HG03354 (cell line): ENCODE data around the gene MBD3L3.
"Not testable (repeated sequence)": the region's sequence is repeated elsewhere in the genome, so short reads cannot be mapped to it uniquely, and the experiment has no call there.

Source experiments
- ATAC-seq: cut with Tn5 transposase; IDR thresholded peaks from one replicate; pipeline ENCODE4 v1.9.1; 2021; ENCODE audit warnings: mild to moderate bottlenecking; ENCODE audit not compliant: unreplicated experiment, poor library complexity, severe bottlenecking

Gene MBD3L3

DNA sequence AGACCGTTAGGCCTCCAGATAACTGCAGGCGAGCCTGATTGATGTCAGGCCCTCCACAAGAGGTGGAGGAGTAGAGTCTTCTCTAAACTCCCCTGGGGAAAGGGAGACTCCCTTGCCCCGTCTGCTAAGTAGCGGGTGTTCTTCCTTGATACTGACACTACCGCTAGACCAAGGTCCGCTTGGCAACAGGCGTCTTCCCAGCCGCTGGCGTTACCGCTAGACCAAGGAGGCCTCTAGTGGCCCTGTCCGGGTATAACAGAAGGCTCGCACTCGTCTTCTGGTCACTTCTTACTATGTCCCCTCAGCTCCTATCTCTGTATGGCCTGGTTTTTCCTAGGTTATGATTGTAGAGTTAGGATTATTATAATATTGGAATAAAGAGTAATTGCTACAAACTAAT is 8.6 kb upstream of the MBD3L3 start:
- ATAC-seq: not testable (repeated sequence)

DNA sequence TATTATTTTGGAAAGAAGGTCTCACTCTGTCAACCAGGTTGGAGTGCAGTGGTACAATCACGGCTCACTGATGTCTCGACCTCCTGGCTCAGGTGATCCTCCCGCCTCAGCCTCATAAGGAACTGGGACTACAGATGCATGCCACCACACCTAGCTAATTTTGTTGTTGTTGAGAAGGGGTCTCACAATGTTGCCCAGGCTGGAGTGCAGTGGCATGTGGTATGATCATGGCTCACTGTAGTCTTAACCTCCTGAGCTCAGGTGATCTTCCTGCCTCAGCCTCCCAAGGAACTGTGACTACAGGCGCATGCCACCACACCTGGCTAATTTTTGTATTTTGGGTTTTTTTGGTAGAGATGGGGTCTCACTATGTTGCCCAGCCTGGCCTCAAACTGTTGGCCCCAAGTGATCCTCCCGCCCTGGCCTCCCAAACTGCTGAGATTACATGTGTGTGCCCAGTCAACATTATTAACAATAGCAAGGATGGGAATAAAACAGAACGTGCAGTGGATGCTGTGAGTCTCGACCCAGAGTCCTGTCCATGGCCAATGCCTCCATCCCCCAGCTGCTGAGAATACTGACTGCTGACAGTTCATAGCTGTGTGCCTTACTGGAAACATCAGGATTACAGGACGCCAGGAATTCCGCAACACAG is 5.4 kb upstream of the MBD3L3 start:
- no peak for ATAC-seq

DNA sequence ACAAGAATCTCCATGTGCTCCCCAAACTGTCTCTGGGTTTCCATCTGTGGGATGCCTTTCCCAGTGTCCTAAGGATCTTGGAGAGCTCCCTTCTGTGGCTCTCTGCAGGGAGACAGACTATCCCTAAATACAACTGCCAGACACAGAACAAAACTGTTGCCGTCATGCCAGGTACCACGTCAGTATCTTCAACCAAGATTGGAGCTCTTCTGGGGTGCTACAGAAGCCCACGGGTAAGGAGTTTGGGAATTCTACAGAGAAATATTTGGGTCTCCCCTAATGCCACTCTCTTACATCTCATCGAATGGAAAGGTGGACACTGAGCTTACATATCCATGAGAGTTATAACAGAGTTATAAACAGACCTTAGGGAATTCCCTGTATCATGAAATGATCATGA is 4.9 kb upstream of the MBD3L3 start:
- ATAC-seq: no peak

- not testable (repeated sequence) for ATAC-seq
Measured at GRCh38 chr19:7059977-7060376, 1.5 kb upstream of the MBD3L3 start.

DNA sequence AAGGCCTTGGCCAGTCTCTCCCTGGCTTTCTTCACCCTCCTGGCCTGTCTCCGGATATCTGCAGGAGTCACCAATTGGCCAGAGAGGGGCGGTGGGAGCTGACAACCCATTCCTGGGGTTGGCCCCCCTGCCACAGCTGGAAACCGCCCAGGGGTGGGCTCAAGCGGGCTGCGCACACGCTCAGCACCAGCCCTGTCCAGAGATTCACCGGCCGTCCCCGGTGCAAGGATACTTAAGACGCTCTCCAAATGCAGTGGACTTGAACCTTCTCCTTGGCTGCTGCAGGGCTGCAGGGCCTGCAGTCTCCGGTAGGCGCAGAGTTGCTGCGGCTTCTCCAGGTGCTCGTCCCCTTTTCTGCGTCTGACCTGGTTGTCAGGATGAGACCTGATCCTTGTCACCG is 2.1 kb downstream of the MBD3L3 start:
- ATAC-seq: not testable (repeated sequence)

- ATAC-seq: not testable (repeated sequence)
Measured at GRCh38 chr19:7055679-7056078, 2.8 kb downstream of the MBD3L3 start.

- ATAC-seq: not testable (repeated sequence)
Measured at GRCh38 chr19:7054635-7055368, 3.7 kb downstream of the MBD3L3 start.

- not testable (repeated sequence) for ATAC-seq
Measured at GRCh38 chr19:7052896-7053295, 5.6 kb downstream of the MBD3L3 start.

- ATAC-seq: not testable (repeated sequence)
Measured at GRCh38 chr19:7051421-7051820, 7.1 kb downstream of the MBD3L3 start.

DNA sequence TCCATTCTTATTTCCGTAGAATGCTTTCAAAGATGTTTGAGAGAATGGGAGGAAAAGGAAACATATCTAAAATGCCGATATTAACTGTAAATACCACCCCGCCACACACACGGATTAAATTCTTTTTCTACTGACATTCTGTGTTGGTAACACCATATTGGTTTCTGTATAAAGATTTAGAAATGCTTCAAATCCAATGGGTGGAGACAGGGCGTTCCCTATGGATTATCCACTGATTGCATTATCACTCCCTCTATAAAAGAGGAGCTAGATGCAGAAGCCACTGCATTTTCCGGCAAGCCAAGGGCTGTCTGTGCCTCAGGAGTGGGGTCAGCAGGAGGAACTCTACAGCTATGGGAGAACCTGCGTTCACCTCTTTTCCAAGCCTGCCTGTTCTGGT is 9.5 kb downstream of the MBD3L3 start, which contains the start of gene MBD3L2:
Gene MBD3L2, plus strand, starts transcription at position 301 of the 400 bp plus-strand sequence. Its CDS starts 53 bp downstream, at position 354.
- not testable (repeated sequence) for ATAC-seq

GRCh38 chr19:7041563-7041962 is 16.9 kb downstream of the MBD3L3 start:
- not testable (repeated sequence) for ATAC-seq

GRCh38 chr19:7040079-7040478 is 18.4 kb downstream of the MBD3L3 start, which contains the start of gene MBD3L4:
Gene MBD3L4 (minus strand): TSS chr19:7040179. CDS start chr19:7040144, 35 bp downstream.
- not testable (repeated sequence) for ATAC-seq

- ATAC-seq: not testable (repeated sequence)
Measured at GRCh38 chr19:7030278-7030677, 28.2 kb downstream of the MBD3L3 start, which contains the start of gene MBD3L5. Gene MBD3L5 (plus strand): TSS chr19:7030578. CDS start chr19:7030612, 34 bp downstream.

GRCh38 chr19:7028790-7029189 is 29.7 kb downstream of the MBD3L3 start:
- ATAC-seq: not testable (repeated sequence)

DNA sequence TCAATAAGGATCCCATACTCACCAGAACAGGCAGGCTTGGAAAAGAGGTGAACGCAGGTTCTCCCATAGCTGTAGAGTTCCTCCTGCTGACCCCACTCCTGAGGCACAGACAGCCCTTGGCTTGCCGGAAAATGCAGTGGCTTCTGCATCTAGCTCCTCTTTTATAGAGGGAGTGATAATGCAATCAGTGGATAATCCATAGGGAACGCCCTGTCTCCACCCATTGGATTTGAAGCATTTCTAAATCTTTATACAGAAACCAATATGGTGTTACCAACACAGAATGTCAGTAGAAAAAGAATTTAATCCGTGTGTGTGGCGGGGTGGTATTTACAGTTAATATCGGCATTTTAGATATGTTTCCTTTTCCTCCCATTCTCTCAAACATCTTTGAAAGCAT is 37.1 kb downstream of the MBD3L3 start, which contains the start of gene MBD3L2B:
Gene MBD3L2B, minus strand, starts transcription at position 101 of the 400 bp plus-strand sequence. Its CDS starts 34 bp downstream, at position 67.
- ATAC-seq: not testable (repeated sequence)

DNA sequence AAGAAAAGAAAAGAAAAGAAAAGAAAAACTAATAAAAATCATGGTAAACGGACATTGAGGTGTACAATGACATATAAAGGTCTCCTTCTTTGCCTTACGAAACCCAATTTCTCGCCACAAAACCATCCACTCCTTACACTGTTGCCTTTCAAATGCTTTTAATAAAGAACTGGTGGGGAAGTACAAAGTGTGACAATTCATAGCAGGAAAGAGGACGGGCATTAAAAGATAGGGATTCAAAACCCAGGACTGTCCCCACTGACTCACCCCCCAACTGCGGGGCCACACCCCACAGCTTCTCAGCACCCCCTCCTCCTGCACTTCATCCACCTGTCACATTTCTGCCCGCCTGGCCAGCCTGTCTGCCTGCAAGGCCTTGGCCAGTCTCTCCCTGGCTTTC is 39.6 kb downstream of the MBD3L3 start:
- no peak for ATAC-seq

GRCh38 chr19:7013678-7014077 is 44.8 kb downstream of the MBD3L3 start:
- ATAC-seq: no peak

GRCh38 chr19:7010722-7011593 is 47.5 kb downstream of the MBD3L3 start:
- no peak for ATAC-seq

GRCh38 chr19:7007859-7008258 is 50.6 kb downstream of the MBD3L3 start:
- ATAC-seq: no peak
